ENCODE results near the gene NMNAT3.

The NMNAT3 gene

DNA sequence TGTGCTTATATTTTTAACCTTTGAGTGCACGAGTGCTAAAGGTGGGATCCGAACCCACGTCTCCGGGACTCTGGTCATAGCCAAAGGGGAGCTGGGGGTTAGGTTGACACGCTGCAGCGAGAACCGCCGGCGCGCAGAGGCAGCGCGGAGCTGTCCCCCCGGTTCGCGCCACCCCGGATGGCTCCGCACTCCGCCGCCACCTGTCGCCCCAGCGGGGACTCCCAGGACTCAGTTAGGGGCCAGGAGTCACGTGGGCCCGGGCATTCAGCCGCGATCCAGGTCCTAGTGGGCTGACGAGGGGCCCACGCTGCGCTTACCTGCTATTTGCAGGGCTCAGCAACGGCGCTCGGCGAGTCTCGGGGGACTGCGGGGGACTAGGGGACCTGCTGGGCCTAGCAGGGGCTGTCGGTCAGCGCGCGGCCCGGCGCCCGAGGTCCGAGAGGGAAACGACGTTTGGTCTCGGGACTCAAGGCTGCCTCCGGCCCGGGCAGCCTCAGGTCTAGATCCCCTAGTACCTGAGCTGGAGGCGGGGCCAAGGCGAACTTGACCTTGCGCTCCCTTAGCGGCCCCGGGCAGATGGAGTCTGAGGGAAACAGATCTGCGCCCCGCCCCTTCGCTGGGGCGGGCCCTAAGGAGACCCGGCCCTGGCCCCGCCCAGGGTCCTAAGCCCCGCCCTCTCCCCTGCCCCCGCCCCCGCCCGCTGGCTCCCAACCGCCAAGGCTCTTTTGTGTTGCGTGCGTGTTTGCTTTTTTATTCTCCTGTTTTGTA lies at the start of gene NMNAT3:
Gene NMNAT3, minus strand, starts transcription at position 585 of the 768 bp plus-strand sequence. CDS start 50,248 bp downstream, outside the sequence.
- TF ChIP-seq, protein P1, sequence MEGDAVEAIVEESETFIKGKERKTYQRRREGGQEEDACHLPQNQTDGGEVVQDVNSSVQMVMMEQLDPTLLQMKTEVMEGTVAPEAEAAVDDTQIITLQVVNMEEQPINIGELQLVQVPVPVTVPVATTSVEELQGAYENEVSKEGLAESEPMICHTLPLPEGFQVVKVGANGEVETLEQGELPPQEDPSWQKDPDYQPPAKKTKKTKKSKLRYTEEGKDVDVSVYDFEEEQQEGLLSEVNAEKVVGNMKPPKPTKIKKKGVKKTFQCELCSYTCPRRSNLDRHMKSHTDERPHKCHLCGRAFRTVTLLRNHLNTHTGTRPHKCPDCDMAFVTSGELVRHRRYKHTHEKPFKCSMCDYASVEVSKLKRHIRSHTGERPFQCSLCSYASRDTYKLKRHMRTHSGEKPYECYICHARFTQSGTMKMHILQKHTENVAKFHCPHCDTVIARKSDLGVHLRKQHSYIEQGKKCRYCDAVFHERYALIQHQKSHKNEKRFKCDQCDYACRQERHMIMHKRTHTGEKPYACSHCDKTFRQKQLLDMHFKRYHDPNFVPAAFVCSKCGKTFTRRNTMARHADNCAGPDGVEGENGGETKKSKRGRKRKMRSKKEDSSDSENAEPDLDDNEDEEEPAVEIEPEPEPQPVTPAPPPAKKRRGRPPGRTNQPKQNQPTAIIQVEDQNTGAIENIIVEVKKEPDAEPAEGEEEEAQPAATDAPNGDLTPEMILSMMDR (conservative IDR thresholded peaks at IDR 0.05; ENCODE audit: low read depth, low read length) = peak; percentile 13
- H3K4me3 ChIP-seq (ENCODE audit: low read length) = peak within 1 kb of the TSS; percentile 77
- peak; percentile 35 for DNase-seq (ENCODE audit: low read depth)

DNA sequence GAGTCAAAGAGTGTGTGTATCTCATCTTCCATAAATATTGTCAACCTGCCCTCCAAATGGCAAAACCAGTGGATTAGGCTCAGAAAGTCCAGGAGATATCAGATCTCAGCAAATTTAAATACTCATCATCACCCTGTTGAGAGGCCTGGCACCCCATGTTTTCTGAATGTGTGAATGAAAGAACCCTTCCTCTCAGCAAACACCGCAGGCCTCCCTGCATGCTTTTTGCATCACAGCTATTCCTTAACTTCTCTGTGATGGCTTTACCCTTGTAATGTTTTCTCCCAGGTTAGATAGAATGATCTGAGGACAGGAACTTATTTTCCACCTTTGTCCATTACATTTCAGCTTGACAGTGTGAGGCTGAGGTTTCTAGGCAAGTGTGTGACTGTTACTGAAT lies 43.6 kb upstream of the NMNAT3 start:
- DNase-seq (ENCODE audit: low read depth) = no peak
- TF ChIP-seq, protein P1 (conservative IDR thresholded peaks at IDR 0.05; ENCODE audit: low read depth, low read length) = no peak
- no peak overlapping the region for H3K4me3 ChIP-seq (ENCODE audit: low read length)

DNA sequence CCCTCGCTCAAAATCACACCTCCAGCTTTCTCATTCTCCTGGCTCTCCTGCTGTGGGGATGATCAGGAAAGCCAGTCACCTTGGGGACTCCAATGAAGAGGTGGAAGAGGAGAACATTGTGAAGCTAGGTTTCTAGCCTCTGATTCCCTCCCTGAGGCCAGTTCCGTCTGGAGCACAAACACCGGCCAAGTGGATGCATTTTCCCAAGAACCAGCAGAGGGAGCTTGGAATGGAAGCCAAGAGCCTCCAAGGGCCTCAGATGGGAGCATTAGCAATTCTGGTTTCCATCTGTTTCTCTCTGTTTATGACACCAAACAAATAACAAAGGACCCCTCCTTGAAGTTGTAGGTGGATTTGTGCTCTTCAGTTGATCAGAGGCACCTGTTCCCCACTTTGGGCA lies 40.6 kb upstream of the NMNAT3 start:
- TF ChIP-seq, protein P1 (conservative IDR thresholded peaks at IDR 0.05; ENCODE audit: low read depth, low read length) = peak; percentile 85
- peak; percentile 12 for DNase-seq (ENCODE audit: low read depth)
- no peak overlapping the region for H3K4me3 ChIP-seq (ENCODE audit: low read length)

DNA sequence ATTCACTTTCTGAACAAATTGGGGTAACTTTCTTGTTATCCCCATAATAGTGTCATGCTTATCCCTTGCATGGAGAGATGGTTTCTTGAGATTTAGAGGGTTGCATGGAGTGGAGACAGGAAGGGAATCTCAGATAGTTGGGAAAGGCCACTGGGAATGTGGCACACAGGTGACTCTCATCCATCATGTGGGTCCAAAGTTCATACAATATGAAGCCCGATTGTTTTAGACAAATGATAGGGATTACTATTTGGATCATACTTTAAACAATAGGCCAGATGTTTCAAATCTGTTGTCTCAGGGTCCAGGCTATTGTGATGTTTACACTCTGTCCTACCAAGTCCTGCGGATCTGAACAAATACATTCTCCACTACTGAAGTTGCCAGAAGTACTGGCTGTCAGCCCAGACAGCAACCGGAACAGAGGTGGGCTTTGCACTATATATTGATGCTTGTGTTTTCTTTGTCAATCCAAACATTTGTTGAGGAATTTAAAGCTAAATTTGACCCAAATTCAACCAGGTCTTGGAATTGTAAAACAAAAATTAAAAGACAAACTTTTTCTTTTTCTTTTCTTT lies 39.2 kb upstream of the NMNAT3 start:
- TF ChIP-seq, protein P1 (conservative IDR thresholded peaks at IDR 0.05; ENCODE audit: low read depth, low read length) = no peak
- H3K4me3 ChIP-seq (ENCODE audit: low read length) = no peak overlapping the region
- no peak for DNase-seq (ENCODE audit: low read depth)

DNA sequence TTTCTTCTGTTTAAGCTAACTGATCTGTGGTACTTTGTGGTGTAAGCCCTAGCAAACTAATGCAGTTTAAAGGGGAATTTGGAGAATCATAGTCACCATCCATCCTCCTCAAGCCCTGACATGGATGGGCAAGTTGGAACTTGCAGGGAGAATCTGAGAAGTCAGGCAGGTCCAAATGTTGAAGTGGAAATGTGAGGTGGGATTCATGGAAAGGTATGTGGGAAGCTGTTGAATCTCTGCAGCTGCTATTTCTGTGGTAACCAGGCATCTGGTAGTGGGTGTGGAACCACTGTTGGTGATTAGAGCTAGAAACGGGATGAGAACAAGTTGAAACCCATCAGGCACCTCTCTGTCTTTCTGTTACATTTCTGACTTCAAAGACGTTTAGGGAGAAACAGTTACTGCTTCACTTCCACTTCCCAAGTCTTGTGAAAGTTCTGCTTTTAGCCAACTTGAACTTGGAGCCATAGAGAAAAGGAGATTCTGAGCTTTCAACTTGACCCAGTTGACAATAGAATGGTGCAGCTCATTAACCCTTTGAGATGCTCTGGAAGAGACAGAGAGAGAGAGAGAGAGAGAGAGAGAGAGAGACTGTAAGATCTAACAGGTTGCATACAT lies 38.1 kb upstream of the NMNAT3 start:
- no peak overlapping the region for H3K4me3 ChIP-seq (ENCODE audit: low read length)
- TF ChIP-seq, protein P1 (conservative IDR thresholded peaks at IDR 0.05; ENCODE audit: low read depth, low read length) = no peak
- DNase-seq (ENCODE audit: low read depth) = no peak

DNA sequence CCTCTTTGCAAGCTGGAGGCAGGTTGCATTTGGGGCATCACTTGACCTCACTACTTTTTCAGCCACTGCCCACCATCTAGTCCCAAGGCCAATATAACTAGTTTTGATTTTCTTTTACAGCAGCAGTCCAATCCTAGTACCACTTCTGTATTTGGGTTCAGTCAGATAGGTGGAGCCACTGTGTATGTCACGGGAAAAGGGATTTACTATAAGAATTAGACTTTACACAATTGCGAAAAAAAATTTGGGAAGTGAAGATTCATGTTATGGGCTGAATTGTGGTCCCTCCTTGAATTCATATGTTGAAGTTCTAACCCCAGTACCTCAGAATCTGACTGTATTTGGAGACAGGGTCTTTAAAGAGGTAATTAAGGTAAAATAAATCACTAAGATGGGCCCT lies 37.4 kb upstream of the NMNAT3 start:
- H3K4me3 ChIP-seq (ENCODE audit: low read length) = no peak overlapping the region
- TF ChIP-seq, protein P1 (conservative IDR thresholded peaks at IDR 0.05; ENCODE audit: low read depth, low read length) = no peak
- DNase-seq (ENCODE audit: low read depth) = no peak

All from retinal pigment epithelial cell (primary cell).